ENCODE data around the gene BOK. TPM values are rescaled to one million over a fixed set of nuclear protein-coding genes. Genes with fewer than 3 reads are reported as not detected.
A peak's percentile ranks its signal among the peaks of the same experiment; 100 is the strongest.

The BOK gene
- total and polyA plus RNA-seq, 2 of the 13 experiments (the other 11 are each of a cell fraction or from before 2014, with no cell fraction given), result 35.5 to 39.2 TPM

DNA sequence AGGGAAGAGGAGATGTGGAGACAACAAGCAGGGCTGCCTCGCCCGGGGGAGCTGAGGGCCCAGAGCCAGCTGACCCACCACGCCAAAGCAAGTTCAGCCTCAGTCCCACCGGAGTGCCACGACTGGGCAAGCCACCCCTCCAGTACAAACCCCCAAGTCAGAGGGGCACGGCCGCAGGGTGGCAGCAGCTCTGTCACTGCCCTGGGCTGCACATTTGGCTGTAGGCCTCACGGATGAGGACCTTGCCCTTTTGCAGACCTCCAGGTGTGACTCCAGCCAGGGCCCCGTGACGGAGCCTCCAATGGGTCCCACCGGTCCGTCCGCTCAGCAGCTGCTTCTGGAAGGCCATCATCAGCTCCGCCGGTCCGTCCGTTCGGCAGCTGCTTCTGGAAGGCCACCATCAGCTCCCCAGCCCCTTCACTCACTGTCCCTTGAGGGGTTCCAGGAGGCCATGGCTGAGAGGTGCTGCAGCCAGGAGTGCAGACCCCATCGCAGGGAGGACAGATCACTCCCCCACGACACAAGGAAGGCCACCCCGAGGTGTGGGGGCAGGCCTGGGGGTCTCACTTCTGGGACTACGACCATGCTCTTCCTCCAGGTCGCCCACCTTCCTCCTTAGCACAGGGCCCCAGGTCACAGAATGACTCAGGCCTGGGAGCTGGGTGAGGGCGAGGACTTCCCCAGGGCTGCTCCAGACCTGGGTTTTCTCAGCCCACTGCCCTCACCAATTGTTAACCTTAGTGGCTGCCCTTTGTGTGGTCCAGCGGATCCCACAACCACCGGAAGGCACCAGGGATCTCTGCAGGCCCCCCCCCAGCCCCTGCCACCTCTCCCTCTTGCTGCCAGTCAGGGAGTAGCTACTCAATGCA lies 25.6 kb upstream of the BOK start (continued):
- TF ChIP-seq, protein P1, sequence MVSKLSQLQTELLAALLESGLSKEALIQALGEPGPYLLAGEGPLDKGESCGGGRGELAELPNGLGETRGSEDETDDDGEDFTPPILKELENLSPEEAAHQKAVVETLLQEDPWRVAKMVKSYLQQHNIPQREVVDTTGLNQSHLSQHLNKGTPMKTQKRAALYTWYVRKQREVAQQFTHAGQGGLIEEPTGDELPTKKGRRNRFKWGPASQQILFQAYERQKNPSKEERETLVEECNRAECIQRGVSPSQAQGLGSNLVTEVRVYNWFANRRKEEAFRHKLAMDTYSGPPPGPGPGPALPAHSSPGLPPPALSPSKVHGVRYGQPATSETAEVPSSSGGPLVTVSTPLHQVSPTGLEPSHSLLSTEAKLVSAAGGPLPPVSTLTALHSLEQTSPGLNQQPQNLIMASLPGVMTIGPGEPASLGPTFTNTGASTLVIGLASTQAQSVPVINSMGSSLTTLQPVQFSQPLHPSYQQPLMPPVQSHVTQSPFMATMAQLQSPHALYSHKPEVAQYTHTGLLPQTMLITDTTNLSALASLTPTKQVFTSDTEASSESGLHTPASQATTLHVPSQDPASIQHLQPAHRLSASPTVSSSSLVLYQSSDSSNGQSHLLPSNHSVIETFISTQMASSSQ (IDR thresholded peaks at IDR 0.05; ENCODE audit: low read depth), result no peak
- TF ChIP-seq, protein P1 (CRISPR knock-in tag; IDR thresholded peaks at IDR 0.05; ENCODE audit: borderline replicate concordance), result 0 out of 2 replicates have a peak, but pooled peaks have one; percentile 35
- TF ChIP-seq, protein P2, sequence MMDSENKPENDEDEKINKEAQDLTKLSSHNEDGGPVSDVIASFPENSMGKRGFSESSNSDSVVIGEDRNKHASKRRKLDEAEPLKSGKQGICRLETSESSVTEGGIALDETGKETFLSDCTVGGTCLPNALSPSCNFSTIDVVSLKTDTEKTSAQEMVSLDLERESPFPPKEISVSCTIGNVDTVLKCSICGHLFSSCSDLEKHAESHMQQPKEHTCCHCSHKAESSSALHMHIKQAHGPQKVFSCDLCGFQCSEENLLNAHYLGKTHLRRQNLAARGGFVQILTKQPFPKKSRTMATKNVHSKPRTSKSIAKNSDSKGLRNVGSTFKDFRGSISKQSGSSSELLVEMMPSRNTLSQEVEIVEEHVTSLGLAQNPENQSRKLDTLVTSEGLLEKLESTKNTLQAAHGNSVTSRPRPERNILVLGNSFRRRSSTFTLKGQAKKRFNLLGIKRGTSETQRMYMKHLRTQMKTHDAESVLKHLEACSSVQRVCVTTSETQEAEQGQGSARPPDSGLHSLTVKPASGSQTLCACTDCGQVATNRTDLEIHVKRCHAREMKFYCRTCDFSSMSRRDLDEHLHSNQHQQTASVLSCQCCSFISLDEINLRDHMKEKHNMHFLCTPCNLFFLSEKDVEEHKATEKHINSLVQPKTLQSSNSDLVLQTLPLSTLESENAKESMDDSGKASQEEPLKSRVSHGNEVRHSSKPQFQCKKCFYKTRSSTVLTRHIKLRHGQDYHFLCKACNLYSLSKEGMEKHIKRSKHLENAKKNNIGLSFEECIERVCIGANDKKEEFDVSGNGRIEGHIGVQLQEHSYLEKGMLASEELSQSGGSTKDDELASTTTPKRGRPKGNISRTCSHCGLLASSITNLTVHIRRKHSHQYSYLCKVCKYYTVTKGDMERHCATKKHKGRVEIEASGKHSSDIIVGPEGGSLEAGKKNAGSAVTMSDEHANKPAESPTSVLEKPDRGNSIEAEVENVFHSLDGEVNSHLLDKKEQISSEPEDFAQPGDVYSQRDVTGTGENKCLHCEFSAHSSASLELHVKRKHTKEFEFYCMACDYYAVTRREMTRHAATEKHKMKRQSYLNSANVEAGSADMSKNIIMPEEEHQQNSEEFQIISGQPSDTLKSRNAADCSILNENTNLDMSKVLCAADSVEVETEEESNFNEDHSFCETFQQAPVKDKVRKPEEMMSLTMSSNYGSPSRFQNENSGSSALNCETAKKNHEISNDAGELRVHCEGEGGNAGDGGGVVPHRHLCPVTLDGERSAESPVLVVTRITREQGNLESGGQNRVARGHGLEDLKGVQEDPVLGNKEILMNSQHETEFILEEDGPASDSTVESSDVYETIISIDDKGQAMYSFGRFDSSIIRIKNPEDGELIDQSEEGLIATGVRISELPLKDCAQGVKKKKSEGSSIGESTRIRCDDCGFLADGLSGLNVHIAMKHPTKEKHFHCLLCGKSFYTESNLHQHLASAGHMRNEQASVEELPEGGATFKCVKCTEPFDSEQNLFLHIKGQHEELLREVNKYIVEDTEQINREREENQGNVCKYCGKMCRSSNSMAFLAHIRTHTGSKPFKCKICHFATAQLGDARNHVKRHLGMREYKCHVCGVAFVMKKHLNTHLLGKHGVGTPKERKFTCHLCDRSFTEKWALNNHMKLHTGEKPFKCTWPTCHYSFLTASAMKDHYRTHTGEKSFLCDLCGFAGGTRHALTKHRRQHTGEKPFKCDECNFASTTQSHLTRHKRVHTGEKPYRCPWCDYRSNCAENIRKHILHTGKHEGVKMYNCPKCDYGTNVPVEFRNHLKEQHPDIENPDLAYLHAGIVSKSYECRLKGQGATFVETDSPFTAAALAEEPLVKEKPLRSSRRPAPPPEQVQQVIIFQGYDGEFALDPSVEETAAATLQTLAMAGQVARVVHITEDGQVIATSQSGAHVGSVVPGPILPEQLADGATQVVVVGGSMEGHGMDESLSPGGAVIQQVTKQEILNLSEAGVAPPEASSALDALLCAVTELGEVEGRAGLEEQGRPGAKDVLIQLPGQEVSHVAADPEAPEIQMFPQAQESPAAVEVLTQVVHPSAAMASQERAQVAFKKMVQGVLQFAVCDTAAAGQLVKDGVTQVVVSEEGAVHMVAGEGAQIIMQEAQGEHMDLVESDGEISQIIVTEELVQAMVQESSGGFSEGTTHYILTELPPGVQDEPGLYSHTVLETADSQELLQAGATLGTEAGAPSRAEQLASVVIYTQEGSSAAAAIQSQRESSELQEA (CRISPR knock-in tag; IDR thresholded peaks at IDR 0.05; ENCODE audit: not compliant biosample characterization), result no peak
- TF ChIP-seq ZNF350 (CRISPR knock-in tag; IDR thresholded peaks at IDR 0.05; ENCODE audit: borderline replicate concordance, low read depth) (peak; percentile 46; the same call in 1 of the 2 replicates), ZNF333 (CRISPR knock-in tag; IDR thresholded peaks at IDR 0.05; ENCODE audit: borderline replicate concordance) (no peak; the same call in 1 of the 2 replicates), BRD4 (CRISPR knock-in tag; IDR thresholded peaks at IDR 0.05) (peak; percentile 46; the same call in 1 of the 2 replicates), ERF (CRISPR knock-in tag; IDR thresholded peaks at IDR 0.05) (0 out of 2 replicates have a peak, but pooled peaks have one; percentile 23), SP1 (IDR thresholded peaks at IDR 0.05) (no peak), SP1 (CRISPR knock-in tag; IDR thresholded peaks at IDR 0.05) (0 out of 2 replicates have a peak, but pooled peaks have one; percentile 17), ZNF543 (CRISPR knock-in tag; IDR thresholded peaks at IDR 0.05) (0 out of 2 replicates have a peak, but pooled peaks have one; percentile 37), NFKB2 (CRISPR knock-in tag; IDR thresholded peaks at IDR 0.05; ENCODE audit: borderline replicate concordance) (0 out of 2 replicates have a peak, but pooled peaks have one; percentile 36)
- TF ChIP-seq, protein P3, sequence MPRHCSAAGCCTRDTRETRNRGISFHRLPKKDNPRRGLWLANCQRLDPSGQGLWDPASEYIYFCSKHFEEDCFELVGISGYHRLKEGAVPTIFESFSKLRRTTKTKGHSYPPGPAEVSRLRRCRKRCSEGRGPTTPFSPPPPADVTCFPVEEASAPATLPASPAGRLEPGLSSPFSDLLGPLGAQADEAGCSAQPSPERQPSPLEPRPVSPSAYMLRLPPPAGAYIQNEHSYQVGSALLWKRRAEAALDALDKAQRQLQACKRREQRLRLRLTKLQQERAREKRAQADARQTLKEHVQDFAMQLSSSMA (CRISPR knock-in tag; IDR thresholded peaks at IDR 0.05), result 0 out of 2 replicates have a peak, but pooled peaks have one; percentile 49
- TF ChIP-seq, protein P4, sequence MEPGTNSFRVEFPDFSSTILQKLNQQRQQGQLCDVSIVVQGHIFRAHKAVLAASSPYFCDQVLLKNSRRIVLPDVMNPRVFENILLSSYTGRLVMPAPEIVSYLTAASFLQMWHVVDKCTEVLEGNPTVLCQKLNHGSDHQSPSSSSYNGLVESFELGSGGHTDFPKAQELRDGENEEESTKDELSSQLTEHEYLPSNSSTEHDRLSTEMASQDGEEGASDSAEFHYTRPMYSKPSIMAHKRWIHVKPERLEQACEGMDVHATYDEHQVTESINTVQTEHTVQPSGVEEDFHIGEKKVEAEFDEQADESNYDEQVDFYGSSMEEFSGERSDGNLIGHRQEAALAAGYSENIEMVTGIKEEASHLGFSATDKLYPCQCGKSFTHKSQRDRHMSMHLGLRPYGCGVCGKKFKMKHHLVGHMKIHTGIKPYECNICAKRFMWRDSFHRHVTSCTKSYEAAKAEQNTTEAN (CRISPR knock-in tag; conservative IDR thresholded peaks at IDR 0.05), result no peak
